GM12874 (cell line): ENCODE data around the gene TMEM242.

ENCODE experiments used
- CTCF ChIP-seq: IDR thresholded peaks from 2 replicates; pipeline ENCODE4 v1.5.1; 2011; ENCODE audit warnings: low read depth, mild to moderate bottlenecking, control low read depth, low read length, moderate library complexity; ENCODE audit not compliant: insufficient read depth

TMEM242 gene

GRCh38 chr6:157239671-157240058 lies 83.7 kb downstream of the TMEM242 start:
- no peak for TF ChIP-seq CTCF
